Activated T-cell treated with anti-CD3 and anti-CD28 coated beads for 1 hour (primary cell): ENCODE data around the gene NKG7.
A peak's percentile ranks its signal among the peaks of the same experiment; 100 is the strongest.
"Not testable (repeated sequence)": the region's sequence is repeated elsewhere in the genome, so short reads cannot be mapped to it uniquely, and the experiment has no call there.

ENCODE experiments used
- DNase-seq: peaks from one replicate; pipeline ENCODE4 v3.0.0-alpha.2; 2020; ENCODE audit warnings: low read depth

NKG7 gene

GRCh38 chr19:51372649-51373504 lies at the start of gene NKG7:
TSS of gene NKG7 (minus strand) at chr19:51372654. CDS start at chr19:51372535, 119 bp downstream.
- peak; percentile 51 for DNase-seq

GRCh38 chr19:51422053-51422448 lies 49.6 kb upstream of the NKG7 start:
- peak; percentile 84 for DNase-seq

GRCh38 chr19:51421229-51422052 lies 49.0 kb upstream of the NKG7 start:
- no peak for DNase-seq

GRCh38 chr19:51420511-51420910 lies 48.1 kb upstream of the NKG7 start:
- not testable (repeated sequence) for DNase-seq

GRCh38 chr19:51418707-51419106 lies 46.3 kb upstream of the NKG7 start:
- DNase-seq: no peak

- no peak for DNase-seq
Measured at GRCh38 chr19:51417810-51418157, 45.3 kb upstream of the NKG7 start.

GRCh38 chr19:51417107-51417809 lies 44.8 kb upstream of the NKG7 start, which contains the start of gene SIGLEC10:
TSS of gene SIGLEC10 (minus strand) at chr19:51417642. CDS start at chr19:51417581, 61 bp downstream.
- no peak for DNase-seq

- DNase-seq: not testable (repeated sequence)
Measured at GRCh38 chr19:51416422-51416821, 44.0 kb upstream of the NKG7 start.

GRCh38 chr19:51415187-51415586 lies 42.7 kb upstream of the NKG7 start:
- DNase-seq: no peak

- DNase-seq: no peak
Measured at GRCh38 chr19:51410950-51411748, 38.7 kb upstream of the NKG7 start.

- DNase-seq: no peak
Measured at GRCh38 chr19:51407511-51408131, 35.2 kb upstream of the NKG7 start.

- no peak for DNase-seq
Measured at GRCh38 chr19:51402117-51402516, 29.7 kb upstream of the NKG7 start.

GRCh38 chr19:51399936-51400335 lies 27.5 kb upstream of the NKG7 start:
- DNase-seq: not testable (repeated sequence)

- DNase-seq: no peak
Measured at GRCh38 chr19:51399231-51399630, 26.8 kb upstream of the NKG7 start.

- DNase-seq: no peak
Measured at GRCh38 chr19:51398096-51398704, 25.7 kb upstream of the NKG7 start.

GRCh38 chr19:51397453-51397852 lies 25.0 kb upstream of the NKG7 start:
- not testable (repeated sequence) for DNase-seq

GRCh38 chr19:51396175-51396574 lies 23.7 kb upstream of the NKG7 start:
- no peak for DNase-seq

- DNase-seq: peak; percentile 70
Measured at GRCh38 chr19:51394050-51394836, 21.8 kb upstream of the NKG7 start.

- no peak for DNase-seq
Measured at GRCh38 chr19:51392701-51393100, 20.2 kb upstream of the NKG7 start.
